HG03097 (cell line): ENCODE results near the gene DENND4B.
"Not testable (repeated sequence)": the region's sequence is repeated elsewhere in the genome, so short reads cannot be mapped to it uniquely, and the experiment has no call there.

Experiments
- ATAC-seq: cut with Tn5 transposase; IDR thresholded peaks from one replicate; pipeline ENCODE4 v1.9.1; 2021; ENCODE audit not compliant: unreplicated experiment, low FRiP score

DENND4B gene

GRCh38 chr1:153946622-153947241 lies at the start of gene DENND4B:
Gene DENND4B, minus strand, starts transcription at chr1:153946718. Its CDS starts 2,344 bp downstream, at chr1:153944374.
- peak; percentile 62 for ATAC-seq

GRCh38 chr1:153995640-153996039 lies 49.1 kb upstream of the DENND4B start:
- ATAC-seq: no peak

GRCh38 chr1:153995202-153995601 lies 48.7 kb upstream of the DENND4B start:
- no peak for ATAC-seq

GRCh38 chr1:153991806-153992205 lies 45.3 kb upstream of the DENND4B start:
- ATAC-seq: no peak

- ATAC-seq: no peak
These were observed 44.7 kb upstream of the DENND4B start for GRCh38 chr1:153991151-153991630.

- ATAC-seq: peak; percentile 81
These were observed 44.1 kb upstream of the DENND4B start, which contains the start of gene RPS27 for GRCh38 chr1:153990468-153991150. Gene RPS27, plus strand, starts transcription at chr1:153990762. Its CDS starts 35 bp downstream, at chr1:153990797.

GRCh38 chr1:153987621-153988020 lies 41.1 kb upstream of the DENND4B start:
- ATAC-seq: no peak

- no peak for ATAC-seq
These were observed 39.6 kb upstream of the DENND4B start, which contains the start of gene RAB13 for GRCh38 chr1:153985941-153986761. Gene RAB13, minus strand, starts transcription at chr1:153986339. Its CDS starts 103 bp downstream, at chr1:153986236.

GRCh38 chr1:153985341-153985912 lies 38.9 kb upstream of the DENND4B start:
- ATAC-seq: no peak

- no peak for ATAC-seq
These were observed 37.8 kb upstream of the DENND4B start for GRCh38 chr1:153984123-153984894.

- ATAC-seq: not testable (repeated sequence)
These were observed 35.2 kb upstream of the DENND4B start for GRCh38 chr1:153981735-153982134.

GRCh38 chr1:153979091-153979490 lies 32.6 kb upstream of the DENND4B start:
- ATAC-seq: not testable (repeated sequence)

- ATAC-seq: no peak
These were observed 31.9 kb upstream of the DENND4B start for GRCh38 chr1:153978274-153978909.

- ATAC-seq: peak; percentile 60
These were observed 31.0 kb upstream of the DENND4B start, which contains the start of gene JTB for GRCh38 chr1:153977250-153978240. Gene JTB, minus strand, starts transcription at chr1:153977674. Its CDS starts 422 bp downstream, at chr1:153977252.

GRCh38 chr1:153976819-153977249 lies 30.3 kb upstream of the DENND4B start:
- ATAC-seq: no peak

GRCh38 chr1:153973525-153973924 lies 27.0 kb upstream of the DENND4B start:
- no peak for ATAC-seq

GRCh38 chr1:153973071-153973470 lies 26.6 kb upstream of the DENND4B start:
- ATAC-seq: no peak

GRCh38 chr1:153970346-153970745 lies 23.8 kb upstream of the DENND4B start:
- ATAC-seq: no peak
